ENCODE measurements around the gene NDUFA3. TPM values are rescaled to one million over a fixed set of nuclear protein-coding genes. Genes with fewer than 3 reads are reported as not detected.
"Not testable (repeated sequence)": the region's sequence is repeated elsewhere in the genome, so short reads cannot be mapped to it uniquely, and the experiment has no call there.

NDUFA3 gene
- total and polyA plus RNA-seq, 4 experiments from 2014 or later: 135 to 440 (median 256) TPM

DNA sequence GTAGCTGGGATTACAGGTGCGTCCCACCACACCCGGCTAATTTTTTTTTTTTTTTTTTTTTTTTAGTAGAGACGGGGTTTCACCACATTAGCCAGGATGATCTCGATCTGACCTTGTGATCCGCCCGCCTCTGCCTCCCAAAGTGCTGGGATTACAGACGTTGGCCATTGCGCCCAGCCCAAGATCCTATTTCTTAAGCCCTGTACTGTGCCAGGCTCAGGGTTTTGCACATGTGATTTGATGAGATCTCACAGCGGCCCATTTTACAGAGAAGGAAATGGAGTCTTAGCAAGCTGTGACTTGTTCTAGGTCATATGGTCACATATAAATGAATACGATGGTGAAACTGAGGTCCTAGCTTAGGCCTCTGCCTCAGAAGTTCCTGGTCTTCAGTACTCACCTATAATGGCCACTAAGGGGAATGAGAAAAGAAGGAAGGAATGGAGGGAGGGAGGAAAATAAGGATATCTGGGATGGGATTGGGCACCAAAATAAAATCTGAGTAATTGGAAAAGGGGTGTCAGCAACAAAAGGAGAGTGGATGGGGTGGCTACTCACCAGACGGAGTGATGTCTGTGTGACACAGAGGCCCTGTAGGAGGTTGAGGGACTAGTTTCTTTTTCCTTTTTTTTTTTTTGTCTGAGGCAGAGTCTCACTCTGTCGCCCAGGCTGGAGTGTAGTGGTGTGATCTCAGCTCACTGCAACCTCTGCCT, 3.3 kb upstream of the NDUFA3 start:
- Mint-ChIP-seq H3K27ac (peak overlapping the region in 1 of 7 donors; percentile 77), H3K4me3 (no peak overlapping the region), H3K4me1 (peaks cover 13 to 37% (median 19%) of the 10 kb centered on the region in 4 donors), H3K27me3 (peaks cover 3% of the 10 kb centered on the region in 2 donors), H3K9me3 (no peaks in the 10 kb centered on the region), H3K36me3 (peaks cover 0 to 6% of the 10 kb centered on the region in 2 donors)
- H3K36me3 ChIP-seq (ENCODE audit: insufficient read depth, low read length): no peaks in the 10 kb centered on the region
- ChIA-PET CTCF (ENCODE audit: partially characterized antibody) (interaction anchor here (0.6 kb wide), 1 partner anchor 1305 kb away, joined by 4 read pairs; no protein-coding TSS in a partner anchor), POLR2A (ENCODE audit: partially characterized antibody) (interaction anchor here (1.4 to 6.2 kb wide), 2 partner anchors 16 to 60 kb away, joined by 5 to 49 read pairs; partner anchors contain the start of genes LENG1, PRPF31 and TFPT)
- peaks cover 27% of the 10 kb centered on the region for H3K4me1 ChIP-seq (ENCODE audit: insufficient read depth, low read length)
- DNase-seq: no peak
- no peak overlapping the region for H3K27ac ChIP-seq (ENCODE audit: low read depth, low read length)
- H3K9me3 ChIP-seq (ENCODE audit: control insufficient read depth in 1 of 2, low read length in 2 of 2): no peaks in the 10 kb centered on the region
- no peaks in the 10 kb centered on the region for H3K27me3 ChIP-seq (ENCODE audit: insufficient read depth, low read length)
- intact Hi-C loops (cut with micrococcal nuclease): no loop called here
- H3K4me3 ChIP-seq (ENCODE audit: low read length in 2 of 2): no peak overlapping the region

DNA sequence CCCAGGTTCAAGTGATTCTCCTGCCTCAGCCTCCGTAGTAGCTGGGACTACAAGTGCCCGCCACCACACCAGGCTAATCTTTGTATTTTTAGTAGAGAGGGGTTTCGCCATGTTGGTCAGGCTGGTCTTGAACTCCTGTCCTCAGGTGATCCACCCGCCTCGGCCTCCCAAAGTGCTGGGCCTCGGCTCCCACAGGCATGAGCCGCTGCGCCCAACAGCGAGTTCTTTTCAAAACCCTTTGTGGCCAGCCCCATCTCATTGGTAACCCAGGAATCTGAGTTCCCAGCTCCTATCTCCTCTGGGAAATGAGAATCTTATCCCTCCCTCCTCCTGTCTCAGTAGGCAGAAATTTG, 2.8 kb upstream of the NDUFA3 start:
- H3K4me1 Mint-ChIP-seq: peaks cover 14 to 35% (median 19%) of the 10 kb centered on the region in 4 donors
- peaks cover 30% of the 10 kb centered on the region for H3K4me1 ChIP-seq (ENCODE audit: insufficient read depth, low read length)
- H3K4me3 ChIP-seq (ENCODE audit: low read length in 2 of 2); H3K27ac Mint-ChIP-seq; H3K4me3 Mint-ChIP-seq; H3K27me3 ChIP-seq (ENCODE audit: insufficient read depth, low read length); H3K9me3 ChIP-seq (ENCODE audit: control insufficient read depth in 1 of 2, low read length in 2 of 2); H3K36me3 Mint-ChIP-seq; DNase-seq; POLR2A ChIA-PET (ENCODE audit: partially characterized antibody); H3K27me3 Mint-ChIP-seq; H3K36me3 ChIP-seq (ENCODE audit: insufficient read depth, low read length); H3K9me3 Mint-ChIP-seq; H3K27ac ChIP-seq (ENCODE audit: low read depth, low read length): not testable (repeated sequence)
- intact Hi-C loops (cut with micrococcal nuclease): loop anchor here (10.0 kb wide), 1 partner anchor 1555 kb away; the partner anchor contains the start of gene U2AF2
- CTCF ChIA-PET (ENCODE audit: partially characterized antibody): interaction anchor here (0.6 kb wide), 1 partner anchor 1305 kb away, joined by 4 read pairs; no protein-coding TSS in a partner anchor

DNA sequence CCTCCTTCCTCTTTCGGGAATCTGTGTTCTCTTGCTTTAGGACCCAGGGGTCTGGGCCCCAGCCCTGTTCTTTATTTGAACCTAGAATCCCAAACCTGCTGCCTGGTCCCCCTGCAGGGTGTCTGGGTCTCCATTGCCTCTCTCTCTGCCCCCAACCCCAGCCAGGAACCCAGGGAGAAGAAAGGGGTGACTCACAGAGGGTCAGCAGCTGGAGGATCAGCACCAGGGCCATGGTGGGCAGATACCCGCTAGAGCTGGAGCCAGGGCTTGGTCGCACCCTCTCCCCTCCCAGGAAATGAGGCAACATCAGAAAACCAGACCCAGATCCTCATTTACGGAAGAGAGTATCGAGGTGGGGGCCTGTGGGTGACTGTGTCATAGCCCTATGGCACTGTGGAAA, 2.1 kb upstream of the NDUFA3 start, which contains the start of gene OSCAR:
OSCAR (minus strand) TSS at position 243 of the 400 bp plus-strand sequence; CDS start at position 232, 11 bp downstream.
- Histone ChIP-seq H3K36me3 (ENCODE audit: insufficient read depth, low read length) (peaks cover 2% of the 10 kb centered on the region), H3K9me3 (ENCODE audit: control insufficient read depth in 1 of 2, low read length in 2 of 2) (no peaks in the 10 kb centered on the region), H3K27me3 (ENCODE audit: insufficient read depth, low read length) (no peaks in the 10 kb centered on the region), H3K27ac (ENCODE audit: low read depth, low read length) (no peak within 1 kb of the TSS), H3K4me3 (ENCODE audit: low read length in 2 of 2) (no peak within 1 kb of the TSS), H3K4me1 (ENCODE audit: insufficient read depth, low read length) (peaks cover 27% of the 10 kb centered on the region)
- no peaks in the 10 kb centered on the region for H3K9me3 Mint-ChIP-seq
- no peak for DNase-seq
- ChIA-PET CTCF (ENCODE audit: partially characterized antibody) (no interaction called here), POLR2A (ENCODE audit: partially characterized antibody) (no interaction called here)
- peaks cover 1 to 12% of the 10 kb centered on the region in 2 donors for H3K36me3 Mint-ChIP-seq
- H3K4me3 Mint-ChIP-seq: peak within 1 kb of the TSS in 7 of 8 donors; percentile 24 to 70 (median 47)
- H3K4me1 Mint-ChIP-seq: peaks cover 16 to 36% (median 20%) of the 10 kb centered on the region in 4 donors
- H3K27me3 Mint-ChIP-seq: peaks cover 0 to 3% of the 10 kb centered on the region in 2 donors
- peak within 1 kb of the TSS in 5 of 7 donors; percentile 14 to 90 (median 73) for H3K27ac Mint-ChIP-seq
- intact Hi-C loops (cut with micrococcal nuclease): loop anchor here (10.0 kb wide), 1 partner anchor 1554 kb away; the partner anchor contains the start of gene U2AF2

DNA sequence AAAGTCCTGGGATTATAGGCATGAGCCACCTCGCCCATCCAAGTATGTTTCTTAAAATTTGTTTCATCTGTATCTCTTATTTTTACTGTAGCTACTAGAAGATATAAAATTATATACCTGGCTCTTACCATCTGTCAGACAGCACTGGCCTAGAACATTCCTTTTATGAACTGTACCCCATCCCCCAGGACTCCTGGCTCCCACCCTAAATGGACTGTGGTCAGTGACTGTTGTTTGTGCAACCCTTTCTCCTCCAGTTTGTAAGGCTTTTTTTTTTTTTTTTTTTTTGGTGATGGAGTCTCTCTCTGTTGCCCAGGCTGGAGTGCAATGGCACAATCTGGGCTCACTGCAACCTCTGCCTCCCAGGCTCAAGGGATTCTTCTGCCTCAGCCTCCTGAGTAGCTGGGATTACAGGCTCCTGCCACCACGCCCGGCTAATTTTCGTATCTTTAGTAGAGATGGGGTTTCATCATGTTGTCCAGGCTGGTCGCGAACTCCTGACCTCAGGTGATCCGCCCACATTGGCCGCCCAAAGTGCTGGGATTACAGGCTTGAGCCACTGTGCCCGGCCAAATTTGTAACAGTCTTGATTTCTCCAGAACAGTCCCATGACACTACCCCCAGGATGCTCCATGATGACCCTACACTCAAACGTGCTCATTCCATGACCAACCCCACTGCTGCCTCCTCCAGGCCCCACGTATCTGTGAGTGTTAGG, 2.5 kb downstream of the NDUFA3 start:
- peaks cover 18 to 44% of the 10 kb centered on the region in 2 donors for H3K36me3 Mint-ChIP-seq
- Histone ChIP-seq H3K4me3 (ENCODE audit: low read length in 2 of 2) (no peak overlapping the region), H3K27ac (ENCODE audit: low read depth, low read length) (no peak overlapping the region), H3K27me3 (ENCODE audit: insufficient read depth, low read length) (no peaks in the 10 kb centered on the region), H3K9me3 (ENCODE audit: control insufficient read depth in 1 of 2, low read length in 2 of 2) (no peaks in the 10 kb centered on the region), H3K36me3 (ENCODE audit: insufficient read depth, low read length) (peaks cover 35% of the 10 kb centered on the region), H3K4me1 (ENCODE audit: insufficient read depth, low read length) (peaks cover 17% of the 10 kb centered on the region)
- POLR2A ChIA-PET (ENCODE audit: partially characterized antibody): interaction anchor here (4.8 kb wide), 1 partner anchor 11 kb away, joined by 78 read pairs; the partner anchor contains the start of genes PRPF31 and TFPT
- no peaks in the 10 kb centered on the region for H3K27me3 Mint-ChIP-seq
- peaks cover 14 to 29% (median 19%) of the 10 kb centered on the region in 4 donors for H3K4me1 Mint-ChIP-seq
- no peak for DNase-seq
- H3K27ac Mint-ChIP-seq: no peak overlapping the region
- intact Hi-C loops (cut with micrococcal nuclease): loop anchor here (10.0 kb wide), 1 partner anchor 1550 kb away; the partner anchor contains the start of gene U2AF2
- CTCF ChIA-PET (ENCODE audit: partially characterized antibody): no interaction called here
- H3K9me3 Mint-ChIP-seq: no peaks in the 10 kb centered on the region
- H3K4me3 Mint-ChIP-seq: peak overlapping the region in 4 of 8 donors; percentile 8 to 58 (median 24)

DNA sequence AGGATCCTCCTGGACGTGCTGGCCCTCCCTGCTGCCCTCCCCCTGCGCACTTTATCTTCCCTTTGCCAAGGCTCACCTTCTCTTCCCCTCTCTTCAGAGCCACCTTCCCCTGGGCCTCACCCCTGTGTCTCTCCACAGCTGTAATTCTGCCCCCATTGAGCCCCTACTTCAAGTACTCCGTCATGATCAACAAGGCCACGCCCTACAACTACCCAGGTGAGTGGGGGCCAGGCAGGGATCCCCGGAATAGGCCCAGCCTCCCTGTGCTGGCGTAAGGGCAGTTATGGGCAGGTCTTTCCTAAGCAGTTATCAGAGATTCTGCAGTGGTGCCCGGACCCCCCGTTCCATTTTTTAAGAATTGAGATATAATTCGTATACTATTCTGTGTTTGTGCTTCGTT, 3.1 kb downstream of the NDUFA3 start:
- Histone ChIP-seq H3K36me3 (ENCODE audit: insufficient read depth, low read length) (peaks cover 40% of the 10 kb centered on the region), H3K4me3 (ENCODE audit: low read length in 2 of 2) (no peak overlapping the region), H3K27me3 (ENCODE audit: insufficient read depth, low read length) (no peaks in the 10 kb centered on the region), H3K4me1 (ENCODE audit: insufficient read depth, low read length) (peaks cover 17% of the 10 kb centered on the region), H3K27ac (ENCODE audit: low read depth, low read length) (no peak overlapping the region), H3K9me3 (ENCODE audit: control insufficient read depth in 1 of 2, low read length in 2 of 2) (no peaks in the 10 kb centered on the region)
- peaks cover 21 to 48% of the 10 kb centered on the region in 2 donors for H3K36me3 Mint-ChIP-seq
- peak overlapping the region in 2 of 8 donors; percentile 20 to 49 for H3K4me3 Mint-ChIP-seq
- no peaks in the 10 kb centered on the region for H3K9me3 Mint-ChIP-seq
- intact Hi-C loops (cut with micrococcal nuclease): loop anchor here (10.0 kb wide), 1 partner anchor 1549 kb away; the partner anchor contains the start of gene U2AF2
- H3K27me3 Mint-ChIP-seq: no peaks in the 10 kb centered on the region
- H3K4me1 Mint-ChIP-seq: peaks cover 14 to 29% (median 22%) of the 10 kb centered on the region in 4 donors
- ChIA-PET POLR2A (ENCODE audit: partially characterized antibody) (interaction anchor here (4.8 kb wide), 1 partner anchor 10 kb away, joined by 78 read pairs; the partner anchor contains the start of genes PRPF31 and TFPT), CTCF (ENCODE audit: partially characterized antibody) (no interaction called here)
- H3K27ac Mint-ChIP-seq: peak overlapping the region in 1 of 7 donors; percentile 47
- DNase-seq: no peak

DNA sequence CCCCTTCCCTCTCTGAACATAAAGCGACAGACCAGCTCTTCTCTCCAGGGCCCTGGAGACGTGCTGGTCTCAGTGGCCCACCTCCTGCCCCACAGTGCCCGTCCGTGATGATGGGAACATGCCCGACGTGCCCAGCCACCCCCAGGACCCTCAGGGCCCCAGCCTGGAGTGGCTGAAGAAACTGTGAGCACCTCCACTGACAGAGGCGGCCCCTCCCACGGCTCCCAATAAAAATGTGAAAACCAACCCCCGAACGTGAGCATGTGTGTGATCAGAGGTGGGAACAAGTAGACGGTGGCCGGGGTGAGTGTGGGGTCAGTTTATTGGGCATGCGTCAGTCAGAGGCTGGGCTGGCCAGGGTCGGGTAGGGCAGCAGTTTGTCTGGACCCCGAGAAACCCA, 4.1 kb downstream of the NDUFA3 start:
- H3K4me3 ChIP-seq (ENCODE audit: low read length in 2 of 2): no peak overlapping the region
- ChIA-PET POLR2A (ENCODE audit: partially characterized antibody) (no interaction called here), CTCF (ENCODE audit: partially characterized antibody) (no interaction called here)
- DNase-seq: no peak
- Mint-ChIP-seq H3K36me3 (peaks cover 23 to 51% of the 10 kb centered on the region in 2 donors), H3K27ac (peak overlapping the region in 2 of 7 donors; percentile 41 to 48), H3K4me1 (peaks cover 13 to 29% (median 22%) of the 10 kb centered on the region in 4 donors), H3K9me3 (no peaks in the 10 kb centered on the region), H3K27me3 (no peaks in the 10 kb centered on the region), H3K4me3 (no peak overlapping the region)
- H3K4me1 ChIP-seq (ENCODE audit: insufficient read depth, low read length): peaks cover 17% of the 10 kb centered on the region
- H3K27me3 ChIP-seq (ENCODE audit: insufficient read depth, low read length): no peaks in the 10 kb centered on the region
- intact Hi-C loops (cut with micrococcal nuclease): loop anchor here (10.0 kb wide), 1 partner anchor 1548 kb away; the partner anchor contains the start of gene U2AF2
- H3K36me3 ChIP-seq (ENCODE audit: insufficient read depth, low read length): peaks cover 43% of the 10 kb centered on the region
- no peak overlapping the region for H3K27ac ChIP-seq (ENCODE audit: low read depth, low read length)
- H3K9me3 ChIP-seq (ENCODE audit: control insufficient read depth in 1 of 2, low read length in 2 of 2): no peaks in the 10 kb centered on the region

Data from CD4-positive, alpha-beta memory T cell (primary cell).